DND-41 (cell line): ENCODE data around the gene CALML4.
A peak's percentile ranks its signal among the peaks of the same experiment; 100 is the strongest.

ENCODE experiments used
- ATAC-seq: fragments of 200-7000 bp; cut with Tn5 transposase; 3 replicates; pipeline ENCODE4 v1.9.1; 2021; ENCODE audit warnings: low read depth; ENCODE audit not compliant: insufficient read depth
- DNase-seq: peaks from one replicate; pipeline ENCODE4 v3.0.0-alpha.2; 2020
- H2AFZ ChIP-seq: 2 replicates; pipeline ENCODE4 v1.6.0; 2012; ENCODE audit warnings: low read depth, low read length
- H3K27ac ChIP-seq: 2 replicates; pipeline ENCODE4 v1.5.1; 2012; ENCODE audit warnings: low read length, inconsistent platforms
- H3K27me3 ChIP-seq: fragments of 200-600 bp; sonication (generic); 2 replicates; pipeline ENCODE4 v1.6.0; 2012; ENCODE audit warnings: low read length, mild to moderate bottlenecking, inconsistent platforms; ENCODE audit not compliant: insufficient read depth, poor library complexity
- H3K36me3 ChIP-seq: 2 replicates; pipeline ENCODE4 v1.5.1; 2012; ENCODE audit warnings: low read length, inconsistent platforms; ENCODE audit not compliant: insufficient read depth
- H3K4me1 ChIP-seq: 2 replicates; pipeline ENCODE4 v1.5.1; 2012; ENCODE audit warnings: mild to moderate bottlenecking, low read length; ENCODE audit not compliant: insufficient read depth
- H3K4me2 ChIP-seq: 2 replicates; pipeline ENCODE4 v1.6.0; 2012; ENCODE audit warnings: mild to moderate bottlenecking, moderate library complexity, low read length, inconsistent platforms; ENCODE audit not compliant: insufficient read depth
- H3K4me3 ChIP-seq, 2 experiments: fragments of 200-600 bp in 1 of 2; shearing (Covaris generic) in 1 of 2; 2 replicates each; pipeline ENCODE4 v1.5.1; 2012 to 2016; ENCODE audit warnings: inconsistent platforms in 2 of 2, low read length in 2 of 2, mild to moderate bottlenecking in 2 of 2, low read depth in 1 of 2, moderate library complexity in 1 of 2
- H3K79me2 ChIP-seq: 2 replicates; pipeline ENCODE4 v1.6.0; 2012; ENCODE audit warnings: low read length, inconsistent platforms; ENCODE audit not compliant: insufficient read depth
- H3K9ac ChIP-seq: 2 replicates; pipeline ENCODE4 v1.6.0; 2012; ENCODE audit warnings: low read depth, mild to moderate bottlenecking, inconsistent platforms, low read length, moderate library complexity
- H3K9me3 ChIP-seq: 2 replicates; pipeline ENCODE4 v1.5.1; 2012; ENCODE audit warnings: low read length, moderate library complexity, mild to moderate bottlenecking, inconsistent platforms; ENCODE audit not compliant: insufficient read depth, severe bottlenecking
- H4K20me1 ChIP-seq: 2 replicates; pipeline ENCODE4 v1.6.0; 2012; ENCODE audit warnings: low read length; ENCODE audit not compliant: insufficient read depth
- EZH2 ChIP-seq: IDR thresholded peaks from 3 replicates; pipeline ENCODE4 v1.6.1; 2012; ENCODE audit warnings: borderline replicate concordance, low read depth, mild to moderate bottlenecking, moderate library complexity, low read length, inconsistent platforms; ENCODE audit not compliant: severe bottlenecking
- TF ChIP-seq, protein P1 (sequence below): IDR thresholded peaks from 2 replicates; pipeline ENCODE4 v1.5.1; 2012; ENCODE audit warnings: borderline replicate concordance, low read length, moderate library complexity, mild to moderate bottlenecking; ENCODE audit not compliant: poor library complexity, severe bottlenecking; ENCODE audit errors: extremely low read depth

The CALML4 gene

DNA sequence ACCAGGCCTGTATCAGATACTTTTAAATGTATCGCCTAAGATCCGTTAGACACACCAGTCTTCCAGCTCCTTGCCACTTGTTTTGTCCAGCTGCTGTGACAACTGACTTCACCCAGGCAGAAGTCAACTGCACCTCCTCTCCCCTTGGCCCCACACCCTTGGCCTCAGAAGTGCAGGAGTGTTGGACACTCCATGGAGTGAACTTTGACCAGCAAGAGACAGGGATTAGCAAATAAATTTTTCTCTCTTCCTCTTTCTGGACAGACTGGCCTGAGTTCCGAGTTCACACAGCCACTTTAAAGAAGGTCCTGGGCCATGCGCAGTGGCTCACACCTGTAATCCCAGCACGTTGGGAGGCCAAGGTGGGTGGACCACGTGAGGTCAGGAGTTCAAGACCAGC is 27.3 kb upstream of the CALML4 start:
- H3K36me3 ChIP-seq: no peaks in the 10 kb centered on the region; the same call in 1 of the 2 replicates

GRCh38 chr15:68231102-68231818 is 26.1 kb upstream of the CALML4 start:
- Histone ChIP-seq H3K4me2 (no peak overlapping the region), H3K27ac (no peak overlapping the region), H3K4me3 (no peak overlapping the region), H3K79me2 (peaks cover 29% of the 10 kb centered on the region), H3K9me3 (no peaks in the 10 kb centered on the region), H3K36me3 (no peaks in the 10 kb centered on the region; the same call in 1 of the 2 replicates), H4K20me1 (peaks cover 11% of the 10 kb centered on the region; the same call in 1 of the 2 replicates), H3K27me3 (no peaks in the 10 kb centered on the region), H2AFZ (no peak overlapping the region), H3K4me1 (peaks cover 34% of the 10 kb centered on the region), H3K9ac (no peak overlapping the region)
- DNase-seq (no peak), ATAC-seq (no peak)
- TF ChIP-seq, protein P1, sequence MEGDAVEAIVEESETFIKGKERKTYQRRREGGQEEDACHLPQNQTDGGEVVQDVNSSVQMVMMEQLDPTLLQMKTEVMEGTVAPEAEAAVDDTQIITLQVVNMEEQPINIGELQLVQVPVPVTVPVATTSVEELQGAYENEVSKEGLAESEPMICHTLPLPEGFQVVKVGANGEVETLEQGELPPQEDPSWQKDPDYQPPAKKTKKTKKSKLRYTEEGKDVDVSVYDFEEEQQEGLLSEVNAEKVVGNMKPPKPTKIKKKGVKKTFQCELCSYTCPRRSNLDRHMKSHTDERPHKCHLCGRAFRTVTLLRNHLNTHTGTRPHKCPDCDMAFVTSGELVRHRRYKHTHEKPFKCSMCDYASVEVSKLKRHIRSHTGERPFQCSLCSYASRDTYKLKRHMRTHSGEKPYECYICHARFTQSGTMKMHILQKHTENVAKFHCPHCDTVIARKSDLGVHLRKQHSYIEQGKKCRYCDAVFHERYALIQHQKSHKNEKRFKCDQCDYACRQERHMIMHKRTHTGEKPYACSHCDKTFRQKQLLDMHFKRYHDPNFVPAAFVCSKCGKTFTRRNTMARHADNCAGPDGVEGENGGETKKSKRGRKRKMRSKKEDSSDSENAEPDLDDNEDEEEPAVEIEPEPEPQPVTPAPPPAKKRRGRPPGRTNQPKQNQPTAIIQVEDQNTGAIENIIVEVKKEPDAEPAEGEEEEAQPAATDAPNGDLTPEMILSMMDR: no peak
- TF ChIP-seq EZH2: no peak

More for the DNA sequence above, 27.3 kb upstream of the CALML4 start:
- no peak overlapping the region for H3K4me3 ChIP-seq
- ATAC-seq (no peak), DNase-seq (no peak)
- H3K4me2 ChIP-seq: no peak overlapping the region
- TF ChIP-seq, protein P1: no peak
- TF ChIP-seq EZH2: no peak
- no peak overlapping the region for H2AFZ ChIP-seq
- H3K79me2 ChIP-seq: peaks cover 17% of the 10 kb centered on the region
- no peak overlapping the region for H3K9ac ChIP-seq
- H3K27ac ChIP-seq: no peak overlapping the region
- no peaks in the 10 kb centered on the region for H3K27me3 ChIP-seq
- peaks cover 26% of the 10 kb centered on the region for H3K4me1 ChIP-seq
- peaks cover 8% of the 10 kb centered on the region; the same call in 1 of the 2 replicates for H4K20me1 ChIP-seq
- H3K9me3 ChIP-seq: no peaks in the 10 kb centered on the region

DNA sequence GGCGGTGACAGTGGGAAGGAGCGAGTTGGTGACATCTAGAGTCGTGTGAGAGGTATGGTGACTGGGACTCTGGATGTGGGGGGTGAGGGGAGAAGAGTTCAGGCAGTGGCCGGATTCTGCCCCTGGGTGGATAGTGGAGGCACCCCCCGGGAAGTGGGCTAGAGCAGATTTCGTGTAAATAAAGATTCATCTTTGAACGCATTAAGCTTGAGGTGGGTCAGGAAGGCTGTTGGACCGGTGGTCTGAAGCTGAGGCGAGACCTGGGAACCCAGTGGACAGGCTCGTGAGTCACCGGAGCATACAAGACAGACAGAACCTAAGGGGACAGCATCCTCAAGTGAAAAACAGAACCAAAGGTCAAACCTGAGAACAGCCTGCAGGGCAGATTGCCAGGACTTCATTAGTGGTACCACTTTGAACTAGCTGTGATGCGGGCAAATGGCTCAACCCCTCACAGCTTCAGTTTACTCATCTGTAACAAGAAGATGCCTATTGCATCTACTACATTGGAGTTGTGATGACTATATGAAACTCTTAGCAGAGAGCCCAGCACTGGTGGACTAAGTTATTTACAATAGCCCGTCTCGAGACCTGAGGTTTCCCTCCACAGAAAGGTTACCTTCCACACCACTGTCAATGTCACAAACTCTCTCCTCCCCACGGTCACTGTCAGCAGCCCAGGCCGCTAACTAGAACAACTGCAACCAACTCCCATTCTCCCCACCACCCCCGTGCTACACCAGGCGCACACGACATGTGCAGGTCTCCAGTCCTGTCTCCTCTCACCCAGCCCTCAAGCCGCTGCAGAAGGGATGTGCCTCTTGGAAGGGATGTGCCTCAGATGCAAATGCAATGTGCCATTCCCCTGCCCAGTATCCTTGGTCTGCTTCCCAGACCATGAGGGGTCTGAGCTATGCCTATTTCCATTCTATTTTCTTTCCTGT is 25.3 kb upstream of the CALML4 start:
- peaks cover 37% of the 10 kb centered on the region for H3K79me2 ChIP-seq
- H3K4me2 ChIP-seq: peak overlapping the region; percentile 80
- H3K27me3 ChIP-seq: no peaks in the 10 kb centered on the region
- peaks cover 11% of the 10 kb centered on the region; the same call in 1 of the 2 replicates for H4K20me1 ChIP-seq
- H3K4me3 ChIP-seq: peak overlapping the region; percentile 34 to 67; a peak in 3 of 4 replicates
- DNase-seq (no peak), ATAC-seq (no peak)
- no peaks in the 10 kb centered on the region for H3K9me3 ChIP-seq
- H2AFZ ChIP-seq: peak overlapping the region; percentile 86
- H3K27ac ChIP-seq: peak overlapping the region; percentile 92
- H3K4me1 ChIP-seq: peaks cover 42% of the 10 kb centered on the region
- TF ChIP-seq, protein P1: peak; percentile 56
- no peak for TF ChIP-seq EZH2
- H3K9ac ChIP-seq: peak overlapping the region; percentile 93
- H3K36me3 ChIP-seq: no peaks in the 10 kb centered on the region; the same call in 1 of the 2 replicates
